ENCODE data around the gene SLFN11.

DNA sequence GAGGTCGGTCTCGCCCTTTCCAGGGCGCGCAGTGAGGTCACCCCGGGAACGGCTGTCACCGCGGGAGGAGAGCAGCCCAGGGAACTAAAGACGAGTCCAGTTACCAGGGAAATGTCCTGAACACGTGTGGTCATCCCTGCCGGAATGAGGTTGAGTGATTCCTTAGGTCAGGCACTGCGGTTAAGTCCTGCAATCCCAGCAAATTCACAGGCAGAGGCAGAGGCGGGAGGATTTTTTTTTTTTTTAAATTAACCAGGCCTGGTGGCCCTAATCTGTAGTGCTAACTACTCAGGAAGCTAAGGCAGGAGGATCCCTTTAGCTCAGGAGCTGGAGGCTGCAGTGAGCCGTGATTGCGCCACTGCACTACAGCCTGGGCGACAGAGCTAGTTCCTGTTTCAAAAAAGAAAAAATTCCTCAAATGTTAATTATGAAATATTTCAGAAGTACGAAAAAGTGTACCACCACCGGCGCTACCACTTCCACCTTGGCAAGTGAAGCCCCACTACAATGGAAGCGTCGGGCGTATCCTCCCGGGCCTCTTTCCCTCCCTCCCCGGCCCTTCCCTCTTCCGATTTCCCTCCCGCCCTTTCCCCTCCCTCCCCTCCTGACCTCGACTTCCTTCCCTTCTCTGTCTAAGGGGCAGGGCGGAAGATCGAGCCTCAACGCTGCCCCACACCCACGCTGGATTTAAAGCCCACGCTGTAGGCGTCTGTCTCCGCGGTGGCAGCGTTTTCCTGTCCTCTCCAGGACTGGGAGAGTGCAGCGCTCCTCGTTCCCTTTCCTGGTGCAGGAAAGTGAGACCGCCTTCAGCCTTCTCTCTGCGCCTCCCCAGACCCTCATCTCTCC is 27.3 kb downstream of the SLFN11 start:
- TF ChIP-seq POLR2A (IDR thresholded peaks at IDR 0.05) (no peak), POLR2AphosphoS5 (IDR thresholded peaks at IDR 0.05) (peak in 1 of 3 donors; percentile 46)
- TF ChIP-seq, protein P1, sequence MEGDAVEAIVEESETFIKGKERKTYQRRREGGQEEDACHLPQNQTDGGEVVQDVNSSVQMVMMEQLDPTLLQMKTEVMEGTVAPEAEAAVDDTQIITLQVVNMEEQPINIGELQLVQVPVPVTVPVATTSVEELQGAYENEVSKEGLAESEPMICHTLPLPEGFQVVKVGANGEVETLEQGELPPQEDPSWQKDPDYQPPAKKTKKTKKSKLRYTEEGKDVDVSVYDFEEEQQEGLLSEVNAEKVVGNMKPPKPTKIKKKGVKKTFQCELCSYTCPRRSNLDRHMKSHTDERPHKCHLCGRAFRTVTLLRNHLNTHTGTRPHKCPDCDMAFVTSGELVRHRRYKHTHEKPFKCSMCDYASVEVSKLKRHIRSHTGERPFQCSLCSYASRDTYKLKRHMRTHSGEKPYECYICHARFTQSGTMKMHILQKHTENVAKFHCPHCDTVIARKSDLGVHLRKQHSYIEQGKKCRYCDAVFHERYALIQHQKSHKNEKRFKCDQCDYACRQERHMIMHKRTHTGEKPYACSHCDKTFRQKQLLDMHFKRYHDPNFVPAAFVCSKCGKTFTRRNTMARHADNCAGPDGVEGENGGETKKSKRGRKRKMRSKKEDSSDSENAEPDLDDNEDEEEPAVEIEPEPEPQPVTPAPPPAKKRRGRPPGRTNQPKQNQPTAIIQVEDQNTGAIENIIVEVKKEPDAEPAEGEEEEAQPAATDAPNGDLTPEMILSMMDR (IDR thresholded peaks at IDR 0.05), result no peak
